Measurements from ENCODE around the gene SHISA3.

Gene SHISA3

GRCh38 chr4:42391981-42392380 is 5.3 kb upstream of the SHISA3 start:
- DNase-seq (ENCODE audit: low read depth in 2 of 2): no peak

DNA sequence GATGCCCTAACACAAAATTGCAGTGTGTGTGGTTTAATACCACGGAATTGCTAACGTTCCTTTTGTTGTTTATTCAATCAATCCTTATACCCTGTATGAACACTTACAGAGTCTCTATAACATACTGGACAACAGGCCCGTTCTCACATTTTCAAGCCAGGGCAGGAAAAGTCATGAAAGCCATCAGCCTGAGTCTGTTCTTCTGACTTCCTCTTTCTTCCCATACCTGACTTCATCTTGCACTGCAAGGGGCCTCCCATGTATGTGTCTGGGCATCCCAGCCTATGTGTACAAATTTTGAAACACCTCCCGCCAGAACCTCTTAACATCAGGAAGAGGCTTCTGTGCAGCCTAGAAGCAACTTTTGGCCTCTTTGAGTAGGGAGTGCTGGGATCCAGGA is 4.9 kb upstream of the SHISA3 start:
- DNase-seq (ENCODE audit: low read depth in 2 of 2): no peak

DNA sequence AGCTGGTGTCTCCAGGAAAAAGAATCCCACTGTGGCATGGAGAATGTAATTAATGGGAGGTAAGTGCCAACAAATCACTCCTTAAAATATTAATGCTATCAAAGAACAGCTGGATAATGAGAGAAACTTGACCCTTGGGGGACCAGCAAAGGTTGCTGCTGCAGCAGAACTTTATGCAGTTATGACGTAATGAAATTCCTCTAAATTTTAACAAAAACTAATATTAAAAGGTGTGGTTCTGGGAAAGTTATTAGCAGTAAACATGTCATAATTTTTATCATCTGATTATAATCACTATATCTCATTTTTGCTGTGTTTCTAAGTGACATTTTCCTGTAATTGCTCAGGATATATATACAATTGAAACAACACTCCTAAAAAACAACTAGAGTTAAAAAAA is 1.7 kb upstream of the SHISA3 start:
- no peak for DNase-seq (ENCODE audit: low read depth in 2 of 2)

- no peak for DNase-seq (ENCODE audit: low read depth in 2 of 2)
Measured at GRCh38 chr4:42396361-42396751, 932 bp upstream of the SHISA3 start.

- DNase-seq (ENCODE audit: low read depth in 2 of 2): no peak
Measured at GRCh38 chr4:42397635-42398170, 415 bp downstream of the SHISA3 start.

GRCh38 chr4:42398171-42398870 is 1.0 kb downstream of the SHISA3 start:
- DNase-seq (ENCODE audit: low read depth in 2 of 2): no peak

DNA sequence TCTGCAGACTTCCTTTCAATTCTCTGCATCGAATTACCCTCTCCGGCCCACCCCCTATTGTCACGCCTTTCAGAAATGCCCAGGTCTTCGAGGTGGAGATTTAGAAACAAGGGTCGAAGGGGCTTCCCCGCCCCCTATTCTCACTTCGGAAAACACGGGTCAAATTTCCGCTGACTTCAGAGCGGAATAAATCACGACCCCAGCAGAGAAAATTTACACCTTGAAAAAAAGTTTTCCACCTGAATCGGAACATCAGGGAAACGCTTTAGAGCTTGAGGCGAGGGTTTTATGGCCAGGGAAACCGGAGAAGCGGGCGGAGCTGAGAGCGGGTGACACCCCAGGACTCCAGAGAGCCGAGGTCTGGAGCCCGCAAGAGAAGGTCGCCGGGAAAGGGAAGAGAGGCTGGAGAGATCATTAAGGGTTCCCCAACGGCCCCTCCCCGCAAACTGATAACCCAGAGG is 1.6 kb downstream of the SHISA3 start:
- no peak for DNase-seq (ENCODE audit: low read depth in 2 of 2)

DNA sequence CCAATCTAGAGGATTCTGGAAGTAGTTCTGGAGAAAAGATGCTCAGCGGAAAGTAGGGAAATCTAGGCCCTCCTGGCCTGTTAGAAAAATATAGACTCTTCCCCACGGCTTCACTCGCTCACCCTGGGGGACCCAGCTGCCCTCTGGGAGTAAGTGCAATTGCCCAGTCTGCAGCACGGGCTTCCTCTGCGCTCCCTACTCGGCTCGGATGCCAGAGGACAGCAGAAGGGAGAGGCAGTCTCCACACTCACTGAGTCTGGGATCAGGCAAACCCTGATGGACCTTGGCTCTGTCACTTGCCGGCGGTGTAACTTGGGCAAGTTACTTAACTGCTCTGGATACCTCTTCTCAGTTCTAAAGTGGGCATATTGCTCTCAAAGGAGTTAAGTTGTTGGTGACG is 2.1 kb downstream of the SHISA3 start:
- no peak for DNase-seq (ENCODE audit: low read depth in 2 of 2)

DNA sequence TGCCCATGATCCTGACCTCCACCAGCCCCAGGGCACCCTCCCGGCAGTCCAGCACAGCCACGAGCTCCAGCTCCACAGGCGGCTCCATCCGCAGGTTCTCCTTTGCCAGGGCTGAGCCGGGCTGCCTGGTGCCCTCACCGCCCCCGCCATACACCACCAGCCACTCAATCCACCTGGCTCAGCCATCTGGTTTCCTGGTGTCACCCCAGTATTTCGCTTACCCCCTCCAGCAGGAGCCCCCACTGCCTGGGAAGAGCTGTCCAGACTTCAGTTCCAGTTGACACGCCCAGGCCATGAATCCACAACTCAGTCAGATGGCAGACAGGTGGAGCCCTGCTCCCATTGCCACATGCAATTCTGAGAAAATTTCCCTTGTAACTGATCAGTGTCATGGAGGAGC is 3.9 kb downstream of the SHISA3 start:
- no peak for DNase-seq (ENCODE audit: low read depth in 2 of 2)

GRCh38 chr4:42404001-42404400 is 6.7 kb downstream of the SHISA3 start:
- no peak for DNase-seq (ENCODE audit: low read depth in 2 of 2)

DNA sequence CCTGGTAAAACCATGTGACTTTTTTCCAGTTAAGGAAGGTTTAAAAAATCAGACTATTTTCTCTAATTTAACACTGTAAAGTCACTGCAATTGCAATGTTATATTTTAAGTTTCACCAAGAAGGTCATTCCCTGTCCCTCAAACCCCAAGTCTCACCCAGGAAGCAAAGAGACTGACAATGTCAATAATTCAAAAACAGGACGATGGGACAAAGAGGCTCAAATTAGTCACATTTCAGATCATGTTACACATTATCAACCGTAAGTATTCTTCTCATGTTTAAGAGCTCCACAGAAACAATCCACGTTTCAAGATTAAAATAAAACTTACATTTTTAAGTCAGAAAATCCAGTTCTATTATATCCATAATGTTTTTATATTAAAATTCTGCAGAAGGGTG is 13.2 kb downstream of the SHISA3 start:
- DNase-seq (ENCODE audit: low read depth in 2 of 2): no peak

GRCh38 chr4:42411803-42412202 is 14.5 kb downstream of the SHISA3 start:
- peak in 1 of 2 experiments; percentile 10 for DNase-seq (ENCODE audit: low read depth in 2 of 2)

- DNase-seq (ENCODE audit: low read depth in 2 of 2): peak; percentile 61 to 67
Measured at GRCh38 chr4:42412251-42412650, 15.0 kb downstream of the SHISA3 start.

GRCh38 chr4:42415281-42415680 is 18.0 kb downstream of the SHISA3 start:
- DNase-seq (ENCODE audit: low read depth in 2 of 2): peak in 1 of 2 experiments; percentile 8

GRCh38 chr4:42416017-42416416 is 18.7 kb downstream of the SHISA3 start:
- no peak for DNase-seq (ENCODE audit: low read depth in 2 of 2)

- peak; percentile 42 to 60 for DNase-seq (ENCODE audit: low read depth in 2 of 2)
Measured at GRCh38 chr4:42417550-42417949, 20.3 kb downstream of the SHISA3 start.

- peak in 1 of 2 experiments; percentile 10 for DNase-seq (ENCODE audit: low read depth in 2 of 2)
Measured at GRCh38 chr4:42420140-42420539, 22.9 kb downstream of the SHISA3 start.

DNA sequence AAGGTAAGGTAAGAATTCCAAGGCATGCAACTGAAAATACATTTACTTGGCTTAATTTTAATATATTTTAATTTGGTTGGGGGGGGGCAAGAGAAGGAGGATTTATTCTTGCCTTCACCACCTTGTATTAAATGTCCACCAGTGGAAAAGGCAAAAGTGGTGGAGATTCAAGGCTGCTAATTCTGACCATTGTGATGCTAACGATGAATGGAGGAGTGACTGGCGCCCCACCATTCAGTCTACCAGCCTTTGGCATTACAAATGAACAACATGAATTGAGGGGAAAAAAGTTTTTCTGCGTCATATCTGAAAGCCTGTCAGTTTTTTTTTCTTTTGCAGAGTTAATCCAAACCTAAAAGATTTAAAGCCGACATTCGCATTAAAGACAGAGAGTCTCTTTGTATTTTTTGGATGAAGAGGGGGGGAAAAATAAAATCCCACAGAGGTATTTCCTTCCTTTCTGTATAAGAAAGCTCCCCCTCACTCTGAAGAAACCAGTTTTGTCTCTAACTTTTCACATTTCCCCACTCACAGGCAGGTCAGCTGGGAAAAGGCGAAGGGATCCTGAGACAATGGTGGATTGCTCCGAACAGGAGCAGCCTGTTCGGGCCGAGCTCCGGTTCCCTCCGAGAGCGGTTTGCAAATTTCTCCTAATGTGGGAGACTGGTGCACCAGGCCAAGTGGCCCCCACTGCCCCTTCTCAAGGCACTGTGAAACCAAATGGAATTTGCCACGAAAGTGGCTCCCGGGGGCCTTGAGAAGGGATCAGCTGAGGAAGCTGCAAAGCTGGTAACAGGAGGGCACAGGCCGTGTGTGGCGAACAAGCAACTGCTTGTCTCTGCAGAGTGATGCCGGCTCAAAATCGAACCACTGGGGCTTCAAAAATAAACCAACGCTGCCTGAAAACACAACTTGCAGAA is 28.1 kb downstream of the SHISA3 start:
- no peak for DNase-seq (ENCODE audit: low read depth in 2 of 2)

- no peak for DNase-seq (ENCODE audit: low read depth in 2 of 2)
Measured at GRCh38 chr4:42428036-42428435, 30.7 kb downstream of the SHISA3 start.

DNA sequence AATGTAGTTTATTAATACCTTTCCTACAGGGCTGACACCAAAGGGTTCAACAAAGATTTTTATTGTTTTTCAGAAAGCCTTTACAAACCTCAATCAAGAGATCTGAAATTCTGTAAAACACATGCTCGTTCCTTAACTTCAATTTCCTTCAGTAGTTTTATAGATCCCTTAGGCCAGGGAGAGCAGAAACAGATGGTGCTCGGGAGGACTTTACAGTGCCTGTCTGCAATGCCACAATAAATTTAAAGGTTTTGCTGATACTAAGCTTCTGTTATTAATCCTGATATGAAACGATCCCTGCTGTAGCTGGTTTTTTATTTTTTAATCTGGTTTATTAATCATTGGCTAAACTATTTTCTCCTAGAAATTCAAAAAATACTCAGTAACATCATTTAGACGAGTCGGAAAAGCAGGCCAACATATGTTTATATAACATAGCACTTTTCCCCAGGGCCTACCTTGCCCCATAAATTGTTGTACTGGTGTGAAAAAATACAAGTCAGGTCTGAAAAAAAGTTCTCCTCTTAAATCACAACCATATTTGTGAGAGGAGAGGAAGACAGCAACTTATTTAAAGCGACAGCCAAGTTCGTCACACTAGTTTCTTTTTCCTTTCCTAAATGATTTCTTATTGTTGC is 39.8 kb downstream of the SHISA3 start:
- DNase-seq (ENCODE audit: low read depth in 2 of 2): no peak

DNA sequence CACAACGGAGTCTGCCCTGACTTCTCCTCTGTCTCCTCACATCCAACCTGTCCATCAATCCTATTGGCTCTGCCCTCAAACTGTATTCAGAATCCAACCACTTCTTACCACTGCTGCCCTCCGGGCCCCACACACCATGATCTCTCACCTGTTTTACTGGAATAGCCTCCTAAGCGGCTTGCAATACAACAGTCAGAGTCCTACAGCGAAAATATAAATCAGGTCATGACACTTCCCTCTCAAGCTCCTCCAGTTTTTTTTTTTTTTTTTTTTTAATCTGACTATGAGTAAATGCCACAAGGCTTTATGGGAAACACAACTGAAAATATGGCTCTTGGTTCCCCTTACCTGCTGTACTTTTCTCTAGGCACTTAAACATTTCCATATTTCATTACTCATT is 42.8 kb downstream of the SHISA3 start:
- DNase-seq (ENCODE audit: low read depth in 2 of 2): no peak

DNA sequence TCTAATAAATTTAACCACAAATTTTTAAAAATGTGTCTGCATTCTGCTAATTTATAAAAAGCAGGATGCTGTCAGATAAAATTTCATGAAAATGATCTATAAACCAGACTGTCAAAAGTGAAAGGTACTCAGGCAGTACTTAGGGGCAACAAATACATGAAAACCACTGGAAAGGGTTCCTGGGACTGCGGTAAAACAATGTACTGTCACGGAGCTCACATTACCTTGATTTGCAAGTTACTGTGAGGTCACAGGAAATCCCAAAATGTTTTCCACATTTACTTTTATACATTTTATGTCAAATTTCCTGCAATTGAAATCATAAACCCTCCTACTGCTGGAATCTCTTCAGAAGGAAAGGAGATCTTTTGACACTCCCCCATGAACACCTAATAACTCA is 45.3 kb downstream of the SHISA3 start:
- DNase-seq (ENCODE audit: low read depth in 2 of 2): no peak
